Measurements from ENCODE around the gene NME9. TPM values are rescaled to one million over a fixed set of nuclear protein-coding genes. Genes with fewer than 3 reads are reported as not detected.

Gene NME9
- total and polyA plus RNA-seq, 4 donors: 0.08 to 0.39 TPM; not detected in 2

- TF ChIP-seq CTCF (IDR thresholded peaks at IDR 0.05; ENCODE audit: low read depth, low read length, missing input control) (no peak), FOXA2 (IDR thresholded peaks at IDR 0.05) (no peak), HNF4G (IDR thresholded peaks at IDR 0.05) (no peak), JUND (IDR thresholded peaks at IDR 0.05) (no peak)
These were observed 14.9 kb downstream of the NME9 start (continued) for GRCh38 chr3:138314751-138315150.

GRCh38 chr3:138310494-138310893, 19.2 kb downstream of the NME9 start:
- Histone ChIP-seq H3K4me3 (ENCODE audit: low read depth in 1 of 3, low read length in 3 of 3) (no peak overlapping the region), H3K27ac (ENCODE audit: low read depth in 1 of 2, low read length in 2 of 2) (no peak overlapping the region), H3K36me3 (ENCODE audit: control insufficient read depth in 4 of 4, insufficient read depth in 3 of 4, low read depth in 1 of 4, low read length in 3 of 4) (no peaks in the 10 kb centered on the region), H3K27me3 (ENCODE audit: control insufficient read depth in 4 of 4, insufficient read depth in 4 of 4, low read length in 3 of 4) (no peaks in the 10 kb centered on the region), H3K9me3 (ENCODE audit: control insufficient read depth in 4 of 4, low read length in 3 of 4) (peaks cover 5 to 18% (median 12%) of the 10 kb centered on the region in 4 donors), H3K4me1 (ENCODE audit: control insufficient read depth in 4 of 4, insufficient read depth in 4 of 4, low read length in 3 of 4) (no peaks in the 10 kb centered on the region), H3K9ac (ENCODE audit: low read depth in 1 of 2, low read length in 2 of 2) (no peak overlapping the region)
- DNase-seq (ENCODE audit: low spot score): no peak
- 69% methylated on average over 4 of the region's 4 CpGs for WGBS
- TF ChIP-seq GABPA (IDR thresholded peaks at IDR 0.05 in 1 of 2, conservative IDR thresholded peaks at IDR 0.05 in 1 of 2): no peak
- no peak for TF ChIP-seq HNF4A (conservative IDR thresholded peaks at IDR 0.05)

- Histone ChIP-seq H3K27me3 (ENCODE audit: control insufficient read depth in 4 of 4, insufficient read depth in 4 of 4, low read length in 3 of 4) (no peaks in the 10 kb centered on the region), H3K36me3 (ENCODE audit: control insufficient read depth in 4 of 4, insufficient read depth in 3 of 4, low read depth in 1 of 4, low read length in 3 of 4) (no peaks in the 10 kb centered on the region), H3K4me1 (ENCODE audit: control insufficient read depth in 4 of 4, insufficient read depth in 4 of 4, low read length in 3 of 4) (no peaks in the 10 kb centered on the region)
These were observed 20.9 kb downstream of the NME9 start for GRCh38 chr3:138308783-138309182.

More at GRCh38 chr3:138308783-138309182, 20.9 kb downstream of the NME9 start:
- Histone ChIP-seq H3K4me3 (ENCODE audit: low read depth in 1 of 3, low read length in 3 of 3) (no peak overlapping the region), H3K9me3 (ENCODE audit: control insufficient read depth in 4 of 4, low read length in 3 of 4) (peaks cover 5 to 18% (median 12%) of the 10 kb centered on the region in 4 donors), H3K27ac (ENCODE audit: low read depth in 1 of 2, low read length in 2 of 2) (no peak overlapping the region), H3K9ac (ENCODE audit: low read depth in 1 of 2, low read length in 2 of 2) (no peak overlapping the region)
- no peak for DNase-seq (ENCODE audit: low spot score)
- TF ChIP-seq MAX (IDR thresholded peaks at IDR 0.05) (no peak), CTCF (IDR thresholded peaks at IDR 0.05; ENCODE audit: low read depth, low read length, missing input control) (no peak), REST (IDR thresholded peaks at IDR 0.05) (no peak), JUND (IDR thresholded peaks at IDR 0.05) (no peak), HNF4A (conservative IDR thresholded peaks at IDR 0.05) (no peak), RXRA (IDR thresholded peaks at IDR 0.05) (no peak), FOXA2 (IDR thresholded peaks at IDR 0.05) (no peak), YY1 (IDR thresholded peaks at IDR 0.05) (no peak), RAD21 (IDR thresholded peaks at IDR 0.05) (no peak), ZBTB33 (IDR thresholded peaks at IDR 0.05) (no peak), ATF3 (IDR thresholded peaks at IDR 0.05) (no peak), SP1 (IDR thresholded peaks at IDR 0.05) (no peak), GABPA (IDR thresholded peaks at IDR 0.05 in 1 of 2, conservative IDR thresholded peaks at IDR 0.05 in 1 of 2) (no peak), FOXA1 (IDR thresholded peaks at IDR 0.05) (no peak), TAF1 (conservative IDR thresholded peaks at IDR 0.05) (no peak), HNF4G (IDR thresholded peaks at IDR 0.05) (no peak)

Data from liver (tissue), 9 donors.